ENCODE data around the gene PCDHGB4.
"Not testable (repeated sequence)": the region's sequence is repeated elsewhere in the genome, so short reads cannot be mapped to it uniquely, and the experiment has no call there.

Gene PCDHGB4

DNA sequence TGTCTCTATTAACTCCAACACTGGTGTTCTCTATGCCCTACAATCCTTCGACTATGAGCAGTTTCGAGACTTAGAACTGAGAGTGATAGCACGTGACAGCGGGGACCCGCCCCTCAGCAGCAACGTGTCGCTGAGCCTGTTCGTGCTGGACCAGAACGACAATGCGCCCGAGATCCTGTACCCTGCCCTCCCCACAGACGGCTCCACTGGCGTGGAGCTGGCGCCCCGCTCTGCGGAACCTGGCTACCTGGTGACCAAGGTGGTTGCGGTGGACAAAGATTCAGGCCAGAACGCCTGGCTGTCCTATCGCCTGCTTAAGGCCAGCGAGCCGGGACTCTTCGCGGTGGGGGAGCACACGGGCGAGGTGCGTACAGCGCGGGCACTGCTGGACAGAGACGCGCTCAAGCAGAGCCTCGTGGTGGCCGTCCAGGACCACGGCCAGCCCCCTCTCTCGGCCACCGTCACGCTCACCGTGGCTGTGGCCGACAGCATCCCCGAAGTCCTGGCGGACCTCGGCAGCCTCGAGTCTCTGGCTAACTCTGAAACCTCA, 35.3 kb downstream of the PCDHGB4 start:
- Histone ChIP-seq H3K4me1 (ENCODE audit: low read depth, poor library complexity, severe bottlenecking) (no peaks in the 10 kb centered on the region), H3K27me3 (ENCODE audit: insufficient read depth, low read depth) (no peaks in the 10 kb centered on the region), H3K9ac (no peak overlapping the region), H3K36me3 (ENCODE audit: insufficient read depth) (no peaks in the 10 kb centered on the region), H3K4me3 (IDR thresholded peaks at IDR 0.05; ENCODE audit: insufficient read depth, low read depth, low read length) (no peak overlapping the region), H4K20me1 (ENCODE audit: insufficient read depth) (no peaks in the 10 kb centered on the region), H2AFZ (ENCODE audit: low read depth) (no peak overlapping the region), H3K27ac (no peak overlapping the region), H3K4me2 (no peak overlapping the region), H3K79me2 (ENCODE audit: insufficient read depth, low read depth) (no peaks in the 10 kb centered on the region)
- TF ChIP-seq, protein P1, sequence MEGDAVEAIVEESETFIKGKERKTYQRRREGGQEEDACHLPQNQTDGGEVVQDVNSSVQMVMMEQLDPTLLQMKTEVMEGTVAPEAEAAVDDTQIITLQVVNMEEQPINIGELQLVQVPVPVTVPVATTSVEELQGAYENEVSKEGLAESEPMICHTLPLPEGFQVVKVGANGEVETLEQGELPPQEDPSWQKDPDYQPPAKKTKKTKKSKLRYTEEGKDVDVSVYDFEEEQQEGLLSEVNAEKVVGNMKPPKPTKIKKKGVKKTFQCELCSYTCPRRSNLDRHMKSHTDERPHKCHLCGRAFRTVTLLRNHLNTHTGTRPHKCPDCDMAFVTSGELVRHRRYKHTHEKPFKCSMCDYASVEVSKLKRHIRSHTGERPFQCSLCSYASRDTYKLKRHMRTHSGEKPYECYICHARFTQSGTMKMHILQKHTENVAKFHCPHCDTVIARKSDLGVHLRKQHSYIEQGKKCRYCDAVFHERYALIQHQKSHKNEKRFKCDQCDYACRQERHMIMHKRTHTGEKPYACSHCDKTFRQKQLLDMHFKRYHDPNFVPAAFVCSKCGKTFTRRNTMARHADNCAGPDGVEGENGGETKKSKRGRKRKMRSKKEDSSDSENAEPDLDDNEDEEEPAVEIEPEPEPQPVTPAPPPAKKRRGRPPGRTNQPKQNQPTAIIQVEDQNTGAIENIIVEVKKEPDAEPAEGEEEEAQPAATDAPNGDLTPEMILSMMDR (conservative IDR thresholded peaks at IDR 0.05; ENCODE audit: low read depth, low read length) = no peak

DNA sequence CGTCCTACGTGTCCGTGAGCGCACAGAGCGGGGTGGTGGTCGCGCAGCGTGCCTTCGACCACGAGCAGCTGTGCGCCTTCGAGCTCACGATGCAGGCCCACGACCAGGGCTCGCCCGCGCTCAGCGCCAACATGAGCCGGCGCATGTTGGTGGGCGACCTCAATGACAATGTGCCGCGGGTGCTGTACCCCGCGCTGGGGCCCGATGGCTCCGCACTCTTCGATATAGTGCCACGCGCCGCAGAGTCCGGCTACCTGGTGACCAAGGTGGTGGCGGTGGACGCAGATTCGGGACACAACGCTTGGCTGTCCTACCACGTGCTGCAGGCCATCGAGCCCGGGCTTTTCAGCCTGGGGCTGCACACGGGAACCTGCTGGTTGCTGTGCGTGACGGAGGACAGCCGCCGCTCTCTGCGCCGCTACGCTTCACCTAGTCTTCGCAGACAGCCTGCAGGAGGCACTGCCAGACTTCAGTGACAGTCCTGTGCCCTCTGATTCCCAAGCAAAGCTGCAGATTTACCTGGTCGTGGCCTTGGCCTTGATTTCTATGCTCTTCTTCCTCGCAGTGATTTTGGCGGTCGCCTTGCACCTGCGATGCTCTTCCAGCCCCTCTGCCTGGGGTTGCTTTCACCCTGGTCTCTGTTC, 40.4 kb downstream of the PCDHGB4 start:
- TF ChIP-seq, protein P1 (conservative IDR thresholded peaks at IDR 0.05; ENCODE audit: low read depth, low read length) = no peak
- Histone ChIP-seq H3K27me3 (ENCODE audit: insufficient read depth, low read depth) (no peaks in the 10 kb centered on the region), H3K4me1 (ENCODE audit: low read depth, poor library complexity, severe bottlenecking) (no peaks in the 10 kb centered on the region), H4K20me1 (ENCODE audit: insufficient read depth) (no peaks in the 10 kb centered on the region), H3K9ac (no peak overlapping the region), H3K36me3 (ENCODE audit: insufficient read depth) (no peaks in the 10 kb centered on the region), H3K4me2 (no peak overlapping the region), H3K27ac (no peak overlapping the region), H3K79me2 (ENCODE audit: insufficient read depth, low read depth) (no peaks in the 10 kb centered on the region), H2AFZ (ENCODE audit: low read depth) (no peak overlapping the region), H3K4me3 (IDR thresholded peaks at IDR 0.05; ENCODE audit: insufficient read depth, low read depth, low read length) (no peak overlapping the region)

DNA sequence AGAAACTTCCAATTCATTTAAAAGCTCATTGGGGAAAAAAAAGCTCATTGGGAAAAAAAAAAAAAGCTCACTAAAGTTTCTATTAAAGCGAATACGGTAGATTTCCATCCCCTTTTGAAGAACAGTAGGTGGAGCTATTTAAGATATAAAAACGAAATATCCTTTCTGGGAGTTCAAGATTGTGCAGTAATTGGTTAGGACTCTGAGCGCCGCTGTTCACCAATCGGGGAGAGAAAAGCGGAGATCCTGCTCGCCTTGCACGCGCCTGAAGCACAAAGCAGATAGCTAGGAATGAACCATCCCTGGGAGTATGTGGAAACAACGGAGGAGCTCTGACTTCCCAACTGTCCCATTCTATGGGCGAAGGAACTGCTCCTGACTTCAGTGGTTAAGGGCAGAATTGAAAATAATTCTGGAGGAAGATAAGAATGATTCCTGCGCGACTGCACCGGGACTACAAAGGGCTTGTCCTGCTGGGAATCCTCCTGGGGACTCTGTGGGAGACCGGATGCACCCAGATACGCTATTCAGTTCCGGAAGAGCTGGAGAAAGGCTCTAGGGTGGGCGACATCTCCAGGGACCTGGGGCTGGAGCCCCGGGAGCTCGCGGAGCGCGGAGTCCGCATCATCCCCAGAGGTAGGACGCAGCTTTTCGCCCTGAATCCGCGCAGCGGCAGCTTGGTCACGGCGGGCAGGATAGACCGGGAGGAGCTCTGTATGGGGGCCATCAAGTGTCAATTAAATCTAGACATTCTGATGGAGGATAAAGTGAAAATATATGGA, 43.0 kb downstream of the PCDHGB4 start, which contains the start of gene PCDHGA12:
TSS of gene PCDHGA12 (plus strand) at position 176 of the 782 bp plus-strand sequence. CDS start at position 429, 253 bp downstream.
- TF ChIP-seq, protein P1 (conservative IDR thresholded peaks at IDR 0.05; ENCODE audit: low read depth, low read length) = no peak
- no peaks in the 10 kb centered on the region for H3K36me3 ChIP-seq (ENCODE audit: insufficient read depth)
- H3K4me2 ChIP-seq = no peak within 1 kb of the TSS
- no peaks in the 10 kb centered on the region for H3K4me1 ChIP-seq (ENCODE audit: low read depth, poor library complexity, severe bottlenecking)
- no peaks in the 10 kb centered on the region for H3K27me3 ChIP-seq (ENCODE audit: insufficient read depth, low read depth)
- no peak within 1 kb of the TSS for H3K4me3 ChIP-seq (IDR thresholded peaks at IDR 0.05; ENCODE audit: insufficient read depth, low read depth, low read length)
- H3K27ac ChIP-seq = no peak within 1 kb of the TSS
- H2AFZ ChIP-seq (ENCODE audit: low read depth) = no peak within 1 kb of the TSS
- H4K20me1 ChIP-seq (ENCODE audit: insufficient read depth) = no peaks in the 10 kb centered on the region
- H3K9ac ChIP-seq = no peak within 1 kb of the TSS
- no peaks in the 10 kb centered on the region for H3K79me2 ChIP-seq (ENCODE audit: insufficient read depth, low read depth)

GRCh38 chr5:141431286-141431685, 43.8 kb downstream of the PCDHGB4 start:
- Histone ChIP-seq H3K4me2 (no peak overlapping the region), H2AFZ (ENCODE audit: low read depth) (no peak overlapping the region), H3K36me3 (ENCODE audit: insufficient read depth) (no peaks in the 10 kb centered on the region), H3K4me1 (ENCODE audit: low read depth, poor library complexity, severe bottlenecking) (no peaks in the 10 kb centered on the region), H4K20me1 (ENCODE audit: insufficient read depth) (no peaks in the 10 kb centered on the region), H3K27me3 (ENCODE audit: insufficient read depth, low read depth) (no peaks in the 10 kb centered on the region), H3K4me3 (IDR thresholded peaks at IDR 0.05; ENCODE audit: insufficient read depth, low read depth, low read length) (no peak overlapping the region), H3K27ac (no peak overlapping the region), H3K9ac (no peak overlapping the region), H3K79me2 (ENCODE audit: insufficient read depth, low read depth) (no peaks in the 10 kb centered on the region)
- TF ChIP-seq, protein P1 (conservative IDR thresholded peaks at IDR 0.05; ENCODE audit: low read depth, low read length) = no peak

DNA sequence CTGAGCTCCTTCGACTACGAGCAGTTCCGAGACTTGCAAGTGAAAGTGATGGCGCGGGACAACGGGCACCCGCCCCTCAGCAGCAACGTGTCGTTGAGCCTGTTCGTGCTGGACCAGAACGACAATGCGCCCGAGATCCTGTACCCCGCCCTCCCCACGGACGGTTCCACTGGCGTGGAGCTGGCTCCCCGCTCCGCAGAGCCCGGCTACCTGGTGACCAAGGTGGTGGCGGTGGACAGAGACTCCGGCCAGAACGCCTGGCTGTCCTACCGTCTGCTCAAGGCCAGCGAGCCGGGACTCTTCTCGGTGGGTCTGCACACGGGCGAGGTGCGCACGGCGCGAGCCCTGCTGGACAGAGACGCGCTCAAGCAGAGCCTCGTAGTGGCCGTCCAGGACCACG, 44.8 kb downstream of the PCDHGB4 start:
- not testable (repeated sequence) for H3K79me2 ChIP-seq (ENCODE audit: insufficient read depth, low read depth); H3K4me1 ChIP-seq (ENCODE audit: low read depth, poor library complexity, severe bottlenecking); H4K20me1 ChIP-seq (ENCODE audit: insufficient read depth); H2AFZ ChIP-seq (ENCODE audit: low read depth); H3K4me3 ChIP-seq (IDR thresholded peaks at IDR 0.05; ENCODE audit: insufficient read depth, low read depth, low read length); H3K27ac ChIP-seq; H3K36me3 ChIP-seq (ENCODE audit: insufficient read depth); H3K27me3 ChIP-seq (ENCODE audit: insufficient read depth, low read depth); H3K9ac ChIP-seq; H3K4me2 ChIP-seq

GRCh38 chr5:141432726-141433125, 45.2 kb downstream of the PCDHGB4 start:
- H3K4me3 ChIP-seq (IDR thresholded peaks at IDR 0.05; ENCODE audit: insufficient read depth, low read depth, low read length); H3K36me3 ChIP-seq (ENCODE audit: insufficient read depth); H3K79me2 ChIP-seq (ENCODE audit: insufficient read depth, low read depth); H3K9ac ChIP-seq; H3K27ac ChIP-seq; H3K27me3 ChIP-seq (ENCODE audit: insufficient read depth, low read depth); H2AFZ ChIP-seq (ENCODE audit: low read depth); H4K20me1 ChIP-seq (ENCODE audit: insufficient read depth); H3K4me1 ChIP-seq (ENCODE audit: low read depth, poor library complexity, severe bottlenecking); H3K4me2 ChIP-seq: not testable (repeated sequence)
